Skin of body (tissue), 2 donors: ENCODE data around the gene IGF2BP2. TPM values are rescaled to one million over a fixed set of nuclear protein-coding genes. Genes with fewer than 3 reads are reported as not detected.

Source experiments
- small RNA-seq: library from RNA; depleted of rRNA; stranded (forward); fragments of <200 nt; gene quantifications from one replicate; pipeline ENCODE3, GENCODE V24; 2014; ENCODE audit warnings: low replicate concordance
- total RNA-seq: library from RNA; depleted of rRNA; stranded (reverse); fragments of >200 nt; gene quantifications from one replicate; pipeline ENCODE4 v1.2.3, GENCODE V29; 2014

IGF2BP2 gene
- total RNA-seq, 1 donor from 2014 or later: 39.1 TPM

Small RNA genes within 50 kb of the gene (small RNA-seq; reads per million reads assigned to genes)
- gene AC133473.1 (not detected), gene MIR548AQ (not detected)

Other genes with a start within 250 kb of the IGF2BP2 start
- 38.5 TPM for gene SENP2, start 238.7 kb downstream of the IGF2BP2 start, total RNA-seq
- 170 TPM for gene TRA2B, start 113.0 kb upstream of the IGF2BP2 start, total RNA-seq